ENCODE results near the gene SLC35G3. TPM values are rescaled to one million over a fixed set of nuclear protein-coding genes. Genes with fewer than 3 reads are reported as not detected.
"Not testable (repeated sequence)": the region's sequence is repeated elsewhere in the genome, so short reads cannot be mapped to it uniquely, and the experiment has no call there.

SLC35G3 gene
- total RNA-seq, 2 donors from 2014 or later, result not detected

GRCh38 chr17:35187481-35187880, 6.7 kb downstream of the SLC35G3 start:
- Histone ChIP-seq H3K4me1 (no peaks in the 10 kb centered on the region), H3K9me3 (no peaks in the 10 kb centered on the region), H3K27me3 (no peaks in the 10 kb centered on the region), H3K27ac (no peak overlapping the region), H3K4me3 (no peak overlapping the region), H3K36me3 (replicated peaks in 1 of 2; ENCODE audit: insufficient read depth in 1 of 2, low read depth in 2 of 2) (no peaks in the 10 kb centered on the region)
- no peak for TF ChIP-seq CTCF (IDR thresholded peaks at IDR 0.05)
- no peak for TF ChIP-seq POLR2A (IDR thresholded peaks at IDR 0.05)
- ATAC-seq, result no peak
- no peak for DNase-seq
- 60 to 83% methylated on average over 2 of the region's 2 CpGs for WGBS, 2 donors
- intact Hi-C loops (cut with DNase I), result no loop called here

DNA sequence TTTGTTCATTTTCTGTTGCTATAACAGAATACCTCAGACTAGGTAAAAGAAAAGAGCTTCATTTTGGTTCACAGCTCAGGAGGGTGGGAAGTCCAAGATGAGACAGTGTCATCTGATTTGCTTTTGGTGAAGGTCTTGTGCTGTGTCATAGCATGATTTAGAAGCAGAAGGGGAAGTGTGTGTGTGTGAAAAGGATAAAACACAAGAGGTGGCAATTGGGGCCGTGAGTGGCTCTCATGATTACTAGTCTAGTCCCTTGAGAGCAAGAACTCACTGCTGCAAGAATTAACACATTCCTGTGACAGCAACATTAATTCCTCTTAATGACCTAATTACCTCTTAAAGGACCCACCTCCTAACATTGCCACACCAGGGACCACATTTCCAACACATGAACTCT, 8.3 kb downstream of the SLC35G3 start:
- intact Hi-C loops (cut with DNase I), result no loop called here
- Histone ChIP-seq H3K4me3 (no peak overlapping the region), H3K36me3 (replicated peaks in 1 of 2; ENCODE audit: insufficient read depth in 1 of 2, low read depth in 2 of 2) (no peaks in the 10 kb centered on the region), H3K27me3 (no peaks in the 10 kb centered on the region), H3K9me3 (no peaks in the 10 kb centered on the region), H3K4me1 (no peaks in the 10 kb centered on the region), H3K27ac (no peak overlapping the region)
- TF ChIP-seq POLR2A (IDR thresholded peaks at IDR 0.05), result no peak
- no peak for TF ChIP-seq CTCF (IDR thresholded peaks at IDR 0.05)
- WGBS, 2 donors, result 45 to 55% methylated on average over 1 of the region's 1 CpG
- no peak for DNase-seq
- ATAC-seq, result no peak

GRCh38 chr17:35184274-35184673, 9.9 kb downstream of the SLC35G3 start:
- H3K4me3 ChIP-seq, result no peak overlapping the region
- WGBS, 2 donors, result 19 to 23% methylated on average over 3 of the region's 3 CpGs
- intact Hi-C loops (cut with DNase I), result no loop called here
- H3K27me3 ChIP-seq, result no peaks in the 10 kb centered on the region
- no peaks in the 10 kb centered on the region for H3K9me3 ChIP-seq
- no peaks in the 10 kb centered on the region for H3K36me3 ChIP-seq (replicated peaks in 1 of 2; ENCODE audit: insufficient read depth in 1 of 2, low read depth in 2 of 2)
- no peak for DNase-seq
- no peak for ATAC-seq
- H3K27ac ChIP-seq, result no peak overlapping the region
- no peak for TF ChIP-seq POLR2A (IDR thresholded peaks at IDR 0.05)
- TF ChIP-seq CTCF (IDR thresholded peaks at IDR 0.05), result no peak
- no peaks in the 10 kb centered on the region for H3K4me1 ChIP-seq

DNA sequence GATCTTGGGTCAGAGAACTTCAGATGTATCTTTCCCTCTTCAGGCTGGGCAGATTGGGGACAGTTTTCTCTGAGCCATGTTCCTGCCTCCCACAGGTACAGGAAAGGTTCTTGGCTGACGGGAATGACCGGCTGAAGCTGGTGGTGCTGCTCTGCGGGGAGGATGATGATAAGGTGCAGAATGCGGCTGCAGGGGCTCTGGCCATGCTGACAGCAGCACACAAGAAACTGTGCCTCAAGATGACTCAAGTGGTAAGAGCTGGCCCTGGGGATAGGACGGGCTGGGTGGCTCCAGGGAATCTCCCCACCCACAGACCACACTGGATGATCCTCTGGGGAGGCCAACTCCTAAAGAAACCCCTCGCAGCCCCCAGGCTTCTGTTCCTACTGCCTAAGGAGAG, 10.9 kb downstream of the SLC35G3 start:
- WGBS, 2 donors, result 36 to 75% methylated on average over 1 to 6 of the region's 6 CpGs
- Histone ChIP-seq H3K4me3 (no peak overlapping the region), H3K9me3 (no peaks in the 10 kb centered on the region), H3K36me3 (replicated peaks in 1 of 2; ENCODE audit: insufficient read depth in 1 of 2, low read depth in 2 of 2) (no peaks in the 10 kb centered on the region), H3K27ac (no peak overlapping the region), H3K27me3 (no peaks in the 10 kb centered on the region), H3K4me1 (no peaks in the 10 kb centered on the region)
- DNase-seq, result no peak
- no peak for ATAC-seq
- intact Hi-C loops (cut with DNase I), result no loop called here
- TF ChIP-seq POLR2A (IDR thresholded peaks at IDR 0.05) (no peak), CTCF (IDR thresholded peaks at IDR 0.05) (no peak)

GRCh38 chr17:35179379-35179778, 14.8 kb downstream of the SLC35G3 start:
- H3K9me3 ChIP-seq; H3K27me3 ChIP-seq; H3K4me3 ChIP-seq; H3K27ac ChIP-seq; DNase-seq; ATAC-seq; H3K4me1 ChIP-seq; intact Hi-C loops (cut with DNase I); H3K36me3 ChIP-seq (replicated peaks in 1 of 2; ENCODE audit: insufficient read depth in 1 of 2, low read depth in 2 of 2): not testable (repeated sequence)
- WGBS, 2 donors, result 81 to 87% methylated on average over 5 of the region's 5 CpGs

Data from body of pancreas (tissue), 4 donors.